ENCODE measurements around the gene CEP295NL. TPM values are rescaled to one million over a fixed set of nuclear protein-coding genes. Genes with fewer than 3 reads are reported as not detected.

Gene CEP295NL
- total and polyA plus RNA-seq, 2 of the 13 experiments (the other 11 are each of a cell fraction or from before 2014, with no cell fraction given): not detected

DNA sequence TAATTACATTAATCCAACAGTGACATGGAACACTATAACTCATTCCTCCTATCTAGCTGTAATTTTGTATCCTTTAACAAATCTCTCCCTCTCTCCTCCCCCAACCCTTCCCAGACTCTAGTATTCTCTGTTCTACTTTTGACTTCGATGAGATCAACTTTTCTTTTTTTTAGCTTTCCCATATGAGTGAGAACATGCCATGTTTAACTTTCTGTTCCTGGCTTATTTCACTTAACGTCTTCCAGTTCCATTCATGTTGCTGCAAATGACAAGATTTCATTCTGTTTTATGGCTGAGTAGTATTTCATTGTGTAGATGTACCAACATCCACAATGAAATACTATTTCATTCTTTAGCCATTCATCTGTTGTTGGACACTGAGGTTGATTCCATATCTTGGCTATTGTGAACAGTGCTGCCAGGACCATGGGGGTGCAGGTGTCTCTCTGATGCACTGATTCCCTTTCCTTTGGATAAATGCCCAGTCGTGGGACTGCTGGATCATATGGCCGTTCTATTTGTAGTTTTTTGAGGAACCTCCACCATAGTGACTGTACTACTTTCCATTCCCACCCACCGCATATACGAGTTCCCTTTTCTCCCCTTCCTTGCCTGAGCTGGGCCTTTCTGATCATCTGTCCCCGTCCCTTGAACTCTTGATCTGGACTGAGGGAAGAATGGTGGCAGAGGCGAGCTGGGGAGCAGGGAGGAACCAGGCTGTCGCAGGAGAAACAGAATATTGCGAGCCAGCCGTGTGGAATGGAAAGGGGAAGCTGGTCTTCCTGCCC is 7.7 kb upstream of the CEP295NL start (continued):
- TF ChIP-seq HNF1A (IDR thresholded peaks at IDR 0.05; ENCODE audit: low read depth) (no peak), HNF1A (CRISPR knock-in tag; IDR thresholded peaks at IDR 0.05; ENCODE audit: borderline replicate concordance) (no peak), ZNF260 (CRISPR knock-in tag; IDR thresholded peaks at IDR 0.05; ENCODE audit: borderline replicate concordance, low read depth) (no peak), ZNF34 (CRISPR knock-in tag; IDR thresholded peaks at IDR 0.05; ENCODE audit: borderline replicate concordance) (no peak)

GRCh38 chr17:78908426-78908825 is 5.4 kb upstream of the CEP295NL start:
- no peaks in the 10 kb centered on the region for H3K79me2 ChIP-seq (ENCODE audit: insufficient read depth, low read length)
- DNase-seq (ENCODE audit: low spot score) (peak; percentile 33), ATAC-seq (no peak; the same call in 2 of the 3 replicates), FAIRE-seq (no peak)
- H3K4me2 ChIP-seq (ENCODE audit: low read depth, low read length): no peak overlapping the region
- no peaks in the 10 kb centered on the region for H3K27me3 ChIP-seq (ENCODE audit: control insufficient read depth in 1 of 2, insufficient read depth in 2 of 2, low read length in 2 of 2)
- H3K9me3 ChIP-seq (ENCODE audit: low read length): no peaks in the 10 kb centered on the region
- no peaks in the 10 kb centered on the region for H4K20me1 ChIP-seq (ENCODE audit: insufficient read depth, low read length)
- POLR2A ChIA-PET: interaction anchor here (0.9 to 1.3 kb wide), 3 partner anchors 12 to 71 kb away, joined by 3 to 4 read pairs (median 3); partner anchors contain the start of gene LGALS3BP
- in situ Hi-C loops (cut with HindIII; ENCODE audit: extremely low pct_ligation_motif_present, low pct_unique_long_range_greater_than_20kb) (no loop called here), intact Hi-C loops (cut with micrococcal nuclease; ENCODE audit: unreplicated experiment) (no loop called here)
- CTCF ChIA-PET (ENCODE audit: low intra/inter-chr PET ratio, low total read pairs): no interaction called here
- H3K4me1 ChIP-seq (ENCODE audit: insufficient read depth, low read length): peaks cover 16% of the 10 kb centered on the region
- no peak overlapping the region for H3K27ac ChIP-seq (ENCODE audit: extremely low read length, insufficient read depth, low read length)
- WGBS (ENCODE audit: low lambda C conversion rate): 16% methylated on average over 4 of the region's 4 CpGs
- no peaks in the 10 kb centered on the region; a peak in 1 of 5 replicates for H3K36me3 ChIP-seq (replicated peaks in 1 of 2; ENCODE audit: control insufficient read depth in 1 of 2, insufficient read depth in 2 of 2, low read length in 2 of 2)
- no peak overlapping the region for H3K4me3 ChIP-seq (replicated peaks in 1 of 3; ENCODE audit: insufficient read depth in 1 of 3, low read depth in 2 of 3, low read length in 3 of 3)
- H3K9ac ChIP-seq (ENCODE audit: insufficient read depth, low read depth, low read length): no peak overlapping the region
- no TSS peak for BruUV-seq (replicated peaks)
- no peak overlapping the region for H2AFZ ChIP-seq (ENCODE audit: low read length)
- TF ChIP-seq ZNF784 (CRISPR knock-in tag; IDR thresholded peaks at IDR 0.05; ENCODE audit: borderline replicate concordance) (no peak), EZH2 (conservative IDR thresholded peaks at IDR 0.05; ENCODE audit: low read depth, low read length) (no peak), ZNF3 (CRISPR knock-in tag; IDR thresholded peaks at IDR 0.05) (no peak), ZNF652 (CRISPR knock-in tag; IDR thresholded peaks at IDR 0.05; ENCODE audit: borderline replicate concordance, low read depth) (no peak), CAMTA2 (CRISPR knock-in tag; IDR thresholded peaks at IDR 0.05; ENCODE audit: borderline replicate concordance) (no peak), ZNF274 (CRISPR knock-in tag; IDR thresholded peaks at IDR 0.05) (no peak), FOSL2 (CRISPR knock-in tag; IDR thresholded peaks at IDR 0.05) (peak; percentile 40; the same call in 1 of the 2 replicates), KLF16 (CRISPR knock-in tag; IDR thresholded peaks at IDR 0.05) (no peak), ZNF816 (CRISPR knock-in tag; IDR thresholded peaks at IDR 0.05; ENCODE audit: borderline replicate concordance) (no peak), SMAD1 (CRISPR knock-in tag; IDR thresholded peaks at IDR 0.05; ENCODE audit: borderline replicate concordance, low read depth) (no peak), NFE2L1 (CRISPR knock-in tag; IDR thresholded peaks at IDR 0.05; ENCODE audit: borderline replicate concordance) (no peak)
- TF ChIP-seq, protein P1, sequence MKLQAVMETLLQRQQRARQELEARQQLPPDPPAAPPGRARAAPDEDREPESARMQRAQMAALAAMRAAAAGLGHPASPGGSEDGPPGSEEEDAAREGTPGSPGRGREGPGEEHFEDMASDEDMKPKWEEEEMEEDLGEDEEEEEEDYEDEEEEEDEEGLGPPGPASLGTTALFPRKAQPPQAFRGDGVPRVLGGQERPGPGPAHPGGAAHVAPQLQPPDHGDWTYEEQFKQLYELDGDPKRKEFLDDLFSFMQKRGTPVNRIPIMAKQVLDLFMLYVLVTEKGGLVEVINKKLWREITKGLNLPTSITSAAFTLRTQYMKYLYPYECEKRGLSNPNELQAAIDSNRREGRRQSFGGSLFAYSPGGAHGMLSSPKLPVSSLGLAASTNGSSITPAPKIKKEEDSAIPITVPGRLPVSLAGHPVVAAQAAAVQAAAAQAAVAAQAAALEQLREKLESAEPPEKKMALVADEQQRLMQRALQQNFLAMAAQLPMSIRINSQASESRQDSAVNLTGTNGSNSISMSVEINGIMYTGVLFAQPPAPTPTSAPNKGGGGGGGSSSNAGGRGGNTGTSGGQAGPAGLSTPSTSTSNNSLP (IDR thresholded peaks at IDR 0.05; ENCODE audit: low read depth, low read length): no peak

All from HepG2 (cell line).